Fibroblast of mammary gland (primary cell): Measurements from ENCODE around the gene PRDM16.

Experiments
- DNase-seq: peaks from one replicate; pipeline ENCODE4 v3.0.0-alpha.2; 2010; ENCODE audit warnings: low read depth
- H3K4me3 ChIP-seq: 2 replicates; pipeline ENCODE4 v1.5.1; 2011; ENCODE audit warnings: low read depth, mild to moderate bottlenecking, low read length, moderate library complexity; ENCODE audit not compliant: control insufficient read depth
- CTCF ChIP-seq: conservative IDR thresholded peaks from 2 replicates; pipeline ENCODE4 v1.5.1; 2011; ENCODE audit warnings: low read depth, low read length, inconsistent platforms; ENCODE audit not compliant: control insufficient read depth, insufficient read depth

PRDM16 gene

GRCh38 chr1:3304246-3304645 is 235.2 kb downstream of the PRDM16 start:
- no peak for DNase-seq
- no peak overlapping the region for H3K4me3 ChIP-seq
- no peak for TF ChIP-seq CTCF

GRCh38 chr1:3304692-3305091 is 235.7 kb downstream of the PRDM16 start:
- no peak overlapping the region for H3K4me3 ChIP-seq
- TF ChIP-seq CTCF = no peak
- DNase-seq = no peak

GRCh38 chr1:3305156-3305555 is 236.2 kb downstream of the PRDM16 start:
- TF ChIP-seq CTCF = no peak
- no peak for DNase-seq
- no peak overlapping the region for H3K4me3 ChIP-seq

GRCh38 chr1:3306583-3307291 is 237.7 kb downstream of the PRDM16 start:
- H3K4me3 ChIP-seq = no peak overlapping the region
- no peak for TF ChIP-seq CTCF
- peak; percentile 85 for DNase-seq

GRCh38 chr1:3307359-3307758 is 238.4 kb downstream of the PRDM16 start:
- H3K4me3 ChIP-seq = no peak overlapping the region
- DNase-seq = no peak

GRCh38 chr1:3308053-3308452 is 239.1 kb downstream of the PRDM16 start:
- H3K4me3 ChIP-seq = no peak overlapping the region
- DNase-seq = no peak
- no peak for TF ChIP-seq CTCF

More at GRCh38 chr1:3307359-3307758, 238.4 kb downstream of the PRDM16 start:
- no peak for TF ChIP-seq CTCF
